GM13977 (cell line): Measurements from ENCODE around the gene PIRT.

ENCODE experiments used
- DNase-seq: peaks from one replicate; pipeline ENCODE4 v3.0.0; 2012; ENCODE audit warnings: low spot score
- in situ Hi-C: fragments of 300-500 bp; cut with MboI; formaldehyde crosslinking; loops from one replicate; pipeline ENCODE4 v1.12.0; 2022; ENCODE audit warnings: low sequenced_read_pairs, low pct_unique_long_range_greater_than_20kb, mixed read lengths, inconsistent platforms; ENCODE audit not compliant: unreplicated experiment
- TF ChIP-seq, protein P1 (sequence below): IDR thresholded peaks from 2 replicates; pipeline ENCODE4 v1.5.1; 2012; ENCODE audit warnings: mild to moderate bottlenecking, control low read depth; ENCODE audit not compliant: insufficient read depth; ENCODE audit errors: extremely low read depth, missing control alignments

Gene PIRT

DNA sequence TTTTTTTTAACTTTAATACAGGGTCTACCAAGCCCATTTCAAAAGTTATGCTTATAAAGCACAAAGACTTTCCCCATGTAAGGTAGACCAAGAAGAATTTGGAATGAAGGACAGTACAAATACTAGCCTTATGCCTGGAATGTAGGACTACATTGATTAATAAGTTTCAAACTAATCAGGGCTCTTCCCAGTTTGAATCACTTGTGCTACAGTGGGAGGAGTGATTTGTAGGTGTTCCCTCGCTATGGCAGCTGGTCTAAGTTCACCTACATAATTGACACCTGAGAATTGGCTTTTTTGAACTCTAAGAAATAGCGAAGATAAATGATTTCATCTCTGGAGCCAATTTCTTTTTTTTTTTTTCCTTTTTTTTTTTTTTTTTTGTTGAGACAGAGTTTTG, 52.6 kb downstream of the PIRT start:
- TF ChIP-seq, protein P1, sequence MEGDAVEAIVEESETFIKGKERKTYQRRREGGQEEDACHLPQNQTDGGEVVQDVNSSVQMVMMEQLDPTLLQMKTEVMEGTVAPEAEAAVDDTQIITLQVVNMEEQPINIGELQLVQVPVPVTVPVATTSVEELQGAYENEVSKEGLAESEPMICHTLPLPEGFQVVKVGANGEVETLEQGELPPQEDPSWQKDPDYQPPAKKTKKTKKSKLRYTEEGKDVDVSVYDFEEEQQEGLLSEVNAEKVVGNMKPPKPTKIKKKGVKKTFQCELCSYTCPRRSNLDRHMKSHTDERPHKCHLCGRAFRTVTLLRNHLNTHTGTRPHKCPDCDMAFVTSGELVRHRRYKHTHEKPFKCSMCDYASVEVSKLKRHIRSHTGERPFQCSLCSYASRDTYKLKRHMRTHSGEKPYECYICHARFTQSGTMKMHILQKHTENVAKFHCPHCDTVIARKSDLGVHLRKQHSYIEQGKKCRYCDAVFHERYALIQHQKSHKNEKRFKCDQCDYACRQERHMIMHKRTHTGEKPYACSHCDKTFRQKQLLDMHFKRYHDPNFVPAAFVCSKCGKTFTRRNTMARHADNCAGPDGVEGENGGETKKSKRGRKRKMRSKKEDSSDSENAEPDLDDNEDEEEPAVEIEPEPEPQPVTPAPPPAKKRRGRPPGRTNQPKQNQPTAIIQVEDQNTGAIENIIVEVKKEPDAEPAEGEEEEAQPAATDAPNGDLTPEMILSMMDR: no peak
- in situ Hi-C loops: no loop called here
- DNase-seq: no peak

DNA sequence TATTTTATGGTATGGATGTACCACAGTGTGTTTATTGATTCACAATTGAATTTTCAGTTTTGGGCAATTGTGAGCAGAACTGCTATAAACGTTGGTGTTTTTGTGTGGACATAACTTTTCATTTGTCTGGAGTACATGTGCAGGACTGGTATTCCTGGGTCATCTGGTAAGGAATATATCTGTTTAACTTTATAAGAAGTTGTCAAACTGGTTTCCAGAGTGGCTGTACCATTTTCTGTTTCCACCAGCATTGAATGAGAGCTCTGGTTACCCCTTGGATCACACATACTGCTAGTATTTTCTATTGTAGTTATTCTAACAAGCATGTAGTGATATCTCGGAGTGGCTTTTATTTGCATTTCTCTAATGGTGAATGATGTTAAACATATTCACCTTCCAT, 58.3 kb downstream of the PIRT start:
- in situ Hi-C loops: no loop called here
- TF ChIP-seq, protein P1: no peak
- DNase-seq: no peak

DNA sequence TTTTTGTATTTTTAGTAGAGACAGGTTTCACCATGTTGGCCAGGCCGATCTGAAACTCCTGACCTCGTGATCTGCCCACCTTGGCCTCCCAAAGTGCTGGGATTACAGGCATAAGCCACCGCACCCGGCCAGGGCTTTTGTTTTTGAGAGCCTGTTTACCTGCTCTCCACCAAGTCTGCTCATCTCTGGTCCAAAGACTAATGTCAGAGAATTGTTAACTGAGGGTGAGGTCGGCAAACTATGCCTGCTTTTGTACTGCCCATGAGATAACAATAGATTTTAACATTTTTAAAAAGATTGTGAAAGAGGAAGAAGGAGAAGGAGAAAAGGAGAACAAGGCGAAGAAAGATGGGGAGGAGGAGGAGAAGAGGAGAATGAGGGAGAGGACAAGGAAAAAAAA, 60.0 kb downstream of the PIRT start:
- TF ChIP-seq, protein P1: no peak
- in situ Hi-C loops: no loop called here
- no peak for DNase-seq

DNA sequence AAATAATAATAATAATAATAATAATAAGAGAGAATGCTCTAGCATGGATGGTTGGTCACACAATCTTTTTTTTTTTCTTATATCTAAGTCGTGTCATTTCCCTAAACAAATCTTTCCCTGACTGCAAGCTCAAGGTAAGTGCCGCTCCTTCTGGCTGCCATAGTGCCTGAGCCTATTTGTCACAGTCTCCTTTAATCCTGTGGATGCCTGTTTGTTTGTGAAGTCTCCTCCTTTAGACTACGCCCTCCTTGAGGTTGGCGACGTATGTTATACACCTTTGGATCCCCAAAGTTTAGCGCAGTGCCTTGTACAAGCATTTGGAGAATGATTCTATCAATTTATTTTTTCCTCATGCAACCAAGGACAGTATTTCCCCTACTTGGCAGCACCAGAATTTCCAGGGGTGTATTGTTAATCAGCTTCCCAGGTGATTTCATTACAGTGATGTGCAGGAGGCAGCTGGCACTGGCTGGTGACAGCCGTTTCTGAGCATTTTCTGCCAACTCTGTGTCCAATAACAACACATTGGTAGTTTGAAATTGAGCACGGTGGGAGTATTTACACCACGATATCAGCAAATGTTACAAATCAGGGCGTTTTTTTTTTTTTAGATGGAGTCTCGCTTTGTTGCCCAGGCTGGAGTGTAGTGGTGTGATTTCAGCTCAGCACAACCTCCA, 60.6 kb downstream of the PIRT start:
- DNase-seq: no peak
- in situ Hi-C loops: no loop called here
- TF ChIP-seq, protein P1: no peak

DNA sequence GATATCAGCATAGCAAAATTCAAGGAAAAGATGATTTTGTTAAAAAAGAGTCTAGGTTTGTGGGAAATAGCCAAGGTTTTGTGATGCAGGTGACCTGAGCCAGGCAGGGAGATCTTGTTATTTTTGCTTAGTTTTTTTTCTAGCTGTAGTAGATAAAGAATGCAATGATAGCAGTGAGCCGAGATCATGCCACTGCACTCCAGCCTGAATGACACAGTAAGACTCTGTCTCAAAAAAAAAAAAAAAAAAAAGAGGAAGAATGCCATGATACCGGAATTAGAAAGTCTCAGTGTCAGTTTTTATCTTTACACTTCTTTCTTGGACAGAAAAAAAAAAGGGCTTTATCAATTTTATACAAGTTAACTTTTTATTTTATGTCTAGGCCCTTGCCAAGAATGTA, 61.5 kb downstream of the PIRT start:
- in situ Hi-C loops: no loop called here
- TF ChIP-seq, protein P1: no peak
- DNase-seq: no peak

DNA sequence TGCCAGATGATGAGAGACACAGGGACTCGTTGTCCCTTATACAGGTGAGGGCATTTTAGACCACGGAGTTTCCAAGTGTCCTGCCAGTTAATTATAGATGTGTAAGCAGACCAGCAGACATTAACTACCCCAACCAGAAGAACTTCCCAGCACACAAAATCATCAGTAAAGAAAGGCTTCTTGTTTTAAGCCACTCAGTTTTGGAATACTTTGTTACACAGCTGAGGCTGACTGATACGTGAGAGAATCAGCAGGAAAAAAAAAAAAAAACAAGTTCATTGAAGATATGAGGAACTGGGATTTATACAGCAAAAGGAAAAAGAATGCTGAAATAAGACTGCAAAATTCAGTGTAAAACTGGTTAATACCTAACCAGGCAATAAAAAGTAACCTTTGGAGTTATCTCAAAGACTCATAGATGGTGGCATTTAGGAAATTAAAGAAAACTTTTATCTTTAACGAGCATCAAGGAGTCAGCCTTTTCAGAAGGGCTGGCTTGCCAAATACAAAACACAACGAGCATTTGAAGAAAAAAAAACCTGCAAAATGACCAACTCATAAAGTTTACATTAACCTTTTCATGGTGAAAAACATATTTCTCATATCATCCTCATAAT, 62.0 kb downstream of the PIRT start:
- in situ Hi-C loops: no loop called here
- TF ChIP-seq, protein P1: no peak
- DNase-seq: no peak
